CD4-positive, alpha-beta T cell treated with Interferon gamma for 1 hour (primary cell): ENCODE data around the gene SRP68.

Source experiments
- DNase-seq: peaks from one replicate; pipeline ENCODE4 v3.0.0-alpha.2; 2020

SRP68 gene

DNA sequence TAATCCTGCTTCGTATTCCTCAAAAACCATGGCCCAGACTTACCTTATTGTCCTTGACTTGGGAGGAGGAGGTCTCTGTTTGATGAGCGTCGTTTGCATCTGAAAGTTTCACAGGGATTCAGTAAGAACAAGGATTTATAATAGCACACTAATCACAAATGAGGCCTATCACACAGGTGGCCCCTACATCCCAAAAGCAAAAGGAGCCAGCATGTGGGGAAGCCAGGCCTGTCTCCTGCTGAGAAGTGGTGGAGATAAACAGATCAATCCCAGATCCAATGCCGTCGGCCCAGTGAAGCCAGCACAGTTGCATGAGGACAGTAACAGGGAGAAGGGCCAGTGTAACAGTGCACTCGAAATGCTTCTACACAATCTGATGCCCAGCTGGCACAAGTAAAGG, 31.9 kb downstream of the SRP68 start:
- no peak for DNase-seq

DNA sequence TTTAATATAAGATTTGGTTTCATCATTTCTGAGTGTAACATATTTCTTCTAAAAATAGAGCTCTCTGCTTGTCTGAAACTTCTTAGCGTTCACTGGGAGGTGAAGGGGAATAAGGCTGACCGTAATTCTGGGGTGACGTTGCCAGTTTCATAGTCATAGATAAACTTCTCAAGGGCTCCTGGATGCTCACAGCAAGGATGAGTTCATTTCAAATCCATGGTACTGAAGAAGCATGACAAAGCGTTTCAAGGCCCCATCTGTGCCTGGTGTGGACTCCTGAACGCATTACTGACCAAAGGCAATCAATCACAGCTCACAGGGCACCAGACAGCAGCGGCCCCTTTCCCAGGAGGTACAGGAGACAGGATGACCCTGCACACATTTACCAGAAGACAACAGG, 33.2 kb downstream of the SRP68 start:
- no peak for DNase-seq

DNA sequence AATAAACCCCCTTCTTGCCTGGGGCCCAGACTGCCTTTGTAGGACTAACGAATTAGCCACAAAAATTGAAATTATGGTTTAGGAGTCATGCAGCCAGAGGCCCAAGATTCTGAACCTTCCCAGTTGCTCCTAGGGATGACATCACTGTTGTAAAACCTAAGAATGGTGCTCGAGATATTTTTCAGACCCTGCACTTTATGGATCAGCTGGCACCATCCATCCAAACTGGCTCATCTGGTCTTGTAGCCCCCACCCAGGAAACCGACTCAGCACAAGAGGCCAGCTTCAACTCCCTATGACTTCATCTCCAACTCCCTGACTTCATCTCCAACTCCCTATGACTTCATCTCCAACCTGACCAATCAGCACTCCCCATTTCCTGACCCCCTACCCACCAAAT, 34.3 kb downstream of the SRP68 start:
- DNase-seq: no peak

DNA sequence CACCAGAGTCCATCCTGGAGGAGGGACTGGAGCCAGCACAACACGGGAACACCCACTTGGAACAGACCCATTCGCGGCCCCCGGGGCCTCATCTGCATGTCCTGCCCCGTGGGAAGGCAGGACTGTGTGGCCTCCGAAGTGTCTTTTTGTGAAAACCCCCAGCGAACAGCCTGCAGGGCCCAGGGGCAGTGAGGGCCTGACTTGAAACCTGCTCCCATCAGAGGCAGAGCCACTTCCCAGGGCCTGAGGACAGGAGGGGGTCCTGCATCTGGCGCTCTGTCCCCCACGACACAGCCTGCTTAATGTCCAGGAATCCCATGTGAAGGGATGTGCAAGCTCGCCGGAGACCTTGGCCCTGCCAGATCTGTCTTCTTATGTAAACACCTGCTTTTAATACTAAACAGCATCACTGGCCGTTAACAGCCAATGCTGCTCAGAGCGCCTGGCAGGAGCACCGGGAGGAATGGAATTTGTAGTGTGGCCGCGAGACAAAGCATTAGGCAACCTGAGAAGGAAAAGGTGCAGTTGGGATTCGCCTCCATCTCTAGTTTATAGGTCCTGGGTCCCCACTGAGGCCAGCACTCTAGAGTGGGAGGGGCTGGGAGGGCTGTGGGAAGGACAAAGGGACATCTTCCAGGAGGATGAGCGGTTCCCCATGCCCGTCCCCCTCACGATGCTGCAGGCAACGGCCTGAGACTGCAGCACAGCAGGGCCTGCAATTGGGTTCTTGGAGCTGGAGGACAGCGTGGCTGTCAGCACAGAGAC, 35.6 kb downstream of the SRP68 start:
- no peak for DNase-seq

DNA sequence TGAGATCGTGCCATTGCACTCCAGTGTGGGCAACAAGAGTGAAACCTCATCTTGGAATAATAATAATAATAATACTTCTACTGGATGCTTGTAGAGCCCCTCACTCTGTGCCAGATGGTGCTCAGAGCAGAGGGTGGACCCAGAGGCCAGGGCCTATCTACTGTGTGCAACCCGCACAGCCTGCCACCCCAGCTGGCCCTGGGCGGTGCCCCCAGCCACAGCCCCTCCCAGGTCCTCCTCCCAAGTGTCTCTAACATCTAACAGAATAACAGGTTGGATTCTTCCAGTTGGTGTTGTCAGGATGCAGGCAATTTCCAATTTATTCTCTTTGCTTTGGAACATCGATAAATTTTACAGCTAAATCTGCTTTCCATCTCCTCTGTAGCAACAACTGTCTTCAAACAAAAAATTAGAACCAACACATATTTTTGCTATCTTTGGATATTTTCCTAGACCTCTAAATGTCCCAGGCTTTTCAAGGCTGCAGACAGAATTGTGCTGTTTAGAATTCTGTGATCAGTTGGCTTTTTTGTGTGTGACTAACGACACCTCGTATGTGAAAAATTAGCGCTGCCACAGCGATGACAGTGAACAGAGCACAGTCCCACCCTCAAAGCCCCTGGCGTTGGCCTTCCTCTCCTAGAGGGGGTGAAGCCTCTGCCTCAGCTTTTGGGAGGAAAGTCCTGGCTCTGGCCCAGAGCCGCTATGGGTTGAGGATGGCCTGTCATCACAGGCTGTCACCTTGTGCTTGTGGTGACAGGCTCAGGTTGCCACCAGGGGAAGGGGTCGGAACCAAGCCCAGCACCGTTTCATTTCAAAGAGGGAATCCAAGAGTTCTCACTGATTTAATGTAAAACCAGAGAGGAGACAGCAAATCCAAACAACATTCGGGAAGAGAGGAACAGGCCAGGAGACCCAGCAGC, 37.6 kb downstream of the SRP68 start:
- no peak for DNase-seq

DNA sequence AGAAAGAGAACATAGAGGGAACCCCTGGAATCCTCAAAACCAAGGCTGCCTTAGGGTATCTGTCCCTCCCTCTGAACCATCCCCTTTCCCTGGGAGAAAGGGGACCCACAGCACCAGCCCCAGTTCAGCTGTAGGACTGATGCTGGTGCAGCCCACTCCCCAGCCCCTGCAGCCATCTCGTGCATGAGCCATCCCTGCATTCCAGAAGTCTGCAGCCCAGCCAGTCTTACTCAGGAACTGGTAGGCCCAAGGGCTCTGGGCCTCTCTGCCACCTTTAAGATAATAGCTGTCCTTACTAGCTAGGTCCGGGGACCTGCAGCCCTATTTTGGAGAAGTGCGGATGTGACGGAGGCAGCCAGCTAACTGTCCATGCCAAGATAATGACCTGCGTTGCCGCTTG, 39.2 kb downstream of the SRP68 start:
- DNase-seq: no peak

DNA sequence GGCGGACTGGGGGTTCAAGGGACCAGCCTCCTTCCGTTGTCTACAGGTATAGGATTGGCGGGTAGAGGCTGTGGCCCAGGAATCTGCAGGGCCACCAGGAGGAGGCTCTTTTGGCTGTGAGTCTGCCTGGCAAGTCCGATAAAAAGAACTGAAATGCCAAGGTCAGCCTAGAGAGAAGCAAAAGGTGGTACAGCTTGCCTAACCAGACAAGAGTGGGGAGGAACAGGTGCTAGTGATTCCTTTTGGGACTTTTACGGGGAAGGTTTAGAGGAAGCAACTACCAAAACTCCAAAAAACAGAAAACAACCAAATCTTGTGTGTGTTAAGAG, 39.6 kb downstream of the SRP68 start:
- DNase-seq: no peak

DNA sequence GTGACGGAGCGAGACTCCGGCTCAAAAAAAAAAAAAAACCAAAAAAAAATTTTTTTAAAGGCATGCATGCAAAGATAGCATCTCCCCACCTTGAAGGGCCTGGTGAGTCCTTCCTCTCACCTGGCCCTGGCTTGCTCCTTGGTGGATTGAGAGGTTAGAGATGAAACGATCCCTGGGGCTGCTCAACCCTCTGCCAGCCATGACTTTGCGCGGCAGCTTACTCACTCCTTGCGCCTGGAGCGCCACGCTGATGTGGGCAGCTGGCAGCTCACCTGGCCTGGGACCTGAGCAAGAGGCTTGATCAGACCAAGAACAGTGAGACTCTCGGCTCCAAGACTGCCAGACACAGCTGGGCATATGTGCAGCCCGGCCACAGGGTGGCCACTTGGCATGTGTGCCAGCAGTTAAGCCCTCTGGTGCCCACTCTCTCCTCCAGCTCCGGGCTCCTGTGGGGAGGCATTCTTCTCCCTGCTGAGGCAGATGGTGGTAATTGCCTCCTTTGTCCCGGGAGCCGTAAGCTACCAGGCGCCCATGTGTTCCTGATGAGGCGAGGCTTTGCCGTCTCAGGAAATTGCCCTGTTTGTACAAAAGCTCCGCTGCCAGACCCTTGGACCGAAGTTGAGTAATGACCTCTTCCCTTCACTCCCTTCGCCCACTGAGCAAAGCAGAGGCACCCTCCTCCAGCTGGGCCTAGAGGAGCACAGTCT, 40.1 kb downstream of the SRP68 start:
- no peak for DNase-seq

DNA sequence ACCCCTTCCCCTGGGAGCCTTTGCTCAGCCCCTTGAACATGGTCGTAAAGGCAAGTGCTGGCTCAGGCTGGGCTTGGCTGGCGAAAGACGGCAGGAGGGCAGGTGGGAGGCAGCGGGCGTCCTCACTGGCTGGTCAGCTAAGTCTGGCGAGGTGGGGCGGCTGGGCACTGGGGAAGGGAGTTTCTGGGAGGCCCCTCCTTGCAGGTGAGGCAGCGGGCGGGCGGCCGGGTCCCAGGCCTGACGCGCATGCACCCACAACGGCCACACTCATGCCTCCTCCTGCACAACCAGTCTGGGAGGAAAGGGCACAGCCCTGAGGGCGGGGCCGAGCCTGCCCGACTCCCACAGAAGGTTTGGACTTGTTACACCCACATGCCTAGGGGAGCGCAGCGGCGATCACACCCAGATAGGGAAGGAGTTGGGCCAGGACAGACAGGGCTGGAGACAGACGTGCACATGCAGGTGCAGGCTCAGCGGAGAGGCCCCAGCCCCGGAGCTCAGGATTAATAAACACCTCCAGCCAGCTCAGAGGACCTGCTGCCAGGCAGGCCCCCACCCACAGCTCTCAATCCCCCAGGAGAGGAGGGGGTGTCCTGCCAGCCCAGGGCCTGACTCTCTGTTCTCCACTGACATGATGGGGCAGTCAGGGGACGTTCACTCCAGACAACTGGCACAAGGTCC, 45.0 kb downstream of the SRP68 start, which contains the start of gene EVPL:
TSS of gene EVPL (minus strand) at position 148 of the 681 bp plus-strand sequence. CDS start at position 40, 108 bp downstream.
- DNase-seq: no peak

DNA sequence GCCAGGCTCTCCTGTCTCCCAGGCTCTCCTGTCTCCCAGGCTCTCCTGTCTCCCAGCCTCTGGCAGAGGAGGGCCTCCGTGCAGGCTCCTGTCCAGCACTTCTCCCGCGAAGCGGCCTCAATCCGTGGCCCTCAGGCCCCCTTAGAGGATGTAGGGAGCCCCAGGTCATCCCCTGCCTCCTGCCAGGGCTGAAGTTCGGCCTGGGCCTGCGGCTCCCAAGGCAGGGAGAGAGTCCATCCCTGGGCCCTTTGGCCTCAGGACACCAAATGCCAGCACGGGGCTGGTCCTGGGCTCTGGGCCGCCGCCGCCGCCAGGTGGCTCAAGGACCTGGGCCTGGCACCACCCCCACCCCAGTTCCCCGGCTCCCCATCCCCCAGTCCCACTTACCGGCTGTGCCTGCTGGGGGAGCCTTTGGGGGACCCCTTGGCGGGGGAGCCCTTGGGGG, 45.6 kb downstream of the SRP68 start:
- no peak for DNase-seq

DNA sequence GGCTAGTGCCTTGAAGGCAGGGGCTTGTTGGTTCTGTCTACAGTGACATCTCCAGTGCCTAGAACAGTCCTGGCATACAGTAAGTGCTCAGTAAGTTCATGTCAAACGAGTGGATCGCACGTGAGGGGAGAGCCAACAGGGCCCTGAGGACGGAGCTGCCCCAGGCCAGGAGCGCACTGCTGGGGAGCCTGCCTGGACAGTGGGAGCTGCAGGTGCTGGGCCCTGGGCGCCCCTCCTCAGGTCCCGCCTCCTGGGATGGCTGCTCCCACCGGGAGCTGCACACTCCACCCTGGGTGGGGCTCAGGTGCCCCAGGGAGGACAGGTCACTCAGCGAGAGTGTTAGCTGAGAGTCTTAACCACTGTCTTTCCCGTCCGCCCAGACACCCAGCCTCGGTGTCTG, 47.0 kb downstream of the SRP68 start:
- DNase-seq: no peak

DNA sequence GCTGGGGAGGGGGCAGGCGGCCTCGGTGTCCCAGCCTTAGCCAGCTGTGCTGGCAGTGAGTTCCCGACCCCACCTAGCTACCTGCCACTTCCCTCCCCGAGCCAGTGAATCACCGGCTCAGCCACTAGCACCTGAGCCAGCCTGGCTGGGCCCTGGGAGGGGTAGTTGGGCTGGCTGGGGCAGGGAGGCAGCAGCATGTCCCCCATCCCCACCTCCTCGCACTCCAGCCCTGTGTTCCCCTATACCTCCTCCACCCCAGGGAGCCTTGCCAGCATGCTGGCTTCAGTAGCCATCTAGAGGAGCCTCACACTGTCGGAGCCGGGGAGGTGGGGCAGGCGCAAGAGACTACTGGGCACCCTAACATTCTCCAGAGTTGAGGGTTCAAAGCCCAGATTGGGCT, 48.0 kb downstream of the SRP68 start:
- no peak for DNase-seq

DNA sequence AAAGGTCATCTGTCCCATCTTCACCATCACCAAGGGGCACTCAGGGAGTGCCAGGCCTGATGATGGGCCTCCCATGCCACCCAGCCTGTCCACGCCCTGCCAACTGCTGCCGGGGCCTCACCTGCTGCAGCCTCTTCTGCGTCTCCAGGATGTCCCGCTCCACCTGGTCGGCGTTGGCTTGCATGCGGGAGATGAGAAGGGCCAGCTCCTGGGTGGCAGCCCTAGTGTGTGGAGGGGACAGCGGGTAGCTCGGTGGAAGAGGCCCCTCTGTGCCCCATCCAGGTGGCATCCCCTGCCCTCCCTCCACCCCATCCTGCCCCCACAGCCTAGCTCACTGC, 48.4 kb downstream of the SRP68 start:
- DNase-seq: no peak

DNA sequence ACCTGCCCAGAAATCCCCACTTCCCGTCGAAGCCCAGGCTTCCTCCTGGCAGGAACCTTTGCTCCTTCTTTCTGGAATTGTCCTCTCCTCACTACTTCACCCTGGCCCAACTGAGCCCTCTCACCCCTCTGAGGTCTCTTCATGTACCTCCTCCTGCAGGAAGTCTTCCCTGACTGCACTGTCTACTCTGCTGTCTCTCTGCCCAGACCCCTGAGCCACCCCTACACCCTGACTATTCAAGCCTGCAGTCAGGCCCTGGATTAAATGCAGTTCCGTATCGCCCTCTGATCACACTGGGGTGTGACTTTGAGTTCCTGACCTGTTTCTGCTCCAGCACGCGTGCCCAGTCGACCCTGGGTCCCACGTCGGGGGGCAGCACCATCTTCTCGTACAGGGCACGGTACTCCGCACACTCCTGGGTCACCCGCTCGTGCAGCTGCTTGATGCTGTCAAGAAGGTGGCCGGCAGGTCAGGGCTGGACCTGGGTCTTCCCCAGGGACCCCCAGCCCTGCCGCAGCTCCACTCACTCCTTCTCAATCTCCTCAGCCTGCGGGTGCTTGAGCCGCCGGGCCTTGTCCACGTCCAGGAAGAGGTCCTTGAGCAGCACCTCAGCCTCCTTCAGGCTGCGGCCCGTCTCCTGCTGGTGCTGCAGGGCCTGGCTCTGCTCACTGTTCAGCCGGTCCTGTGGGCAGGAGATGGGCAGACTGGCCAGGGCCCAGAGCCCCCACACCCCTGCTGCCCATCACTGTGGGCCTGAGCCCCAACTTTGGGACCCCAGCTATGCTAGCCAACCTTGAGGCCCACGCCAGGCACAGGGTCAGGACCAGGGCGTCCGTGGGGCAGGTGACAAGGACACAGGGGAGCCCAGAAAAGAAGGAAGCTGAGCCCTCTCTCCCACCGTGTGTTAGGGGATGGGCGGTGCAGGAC, 49.1 kb downstream of the SRP68 start:
- no peak for DNase-seq

DNA sequence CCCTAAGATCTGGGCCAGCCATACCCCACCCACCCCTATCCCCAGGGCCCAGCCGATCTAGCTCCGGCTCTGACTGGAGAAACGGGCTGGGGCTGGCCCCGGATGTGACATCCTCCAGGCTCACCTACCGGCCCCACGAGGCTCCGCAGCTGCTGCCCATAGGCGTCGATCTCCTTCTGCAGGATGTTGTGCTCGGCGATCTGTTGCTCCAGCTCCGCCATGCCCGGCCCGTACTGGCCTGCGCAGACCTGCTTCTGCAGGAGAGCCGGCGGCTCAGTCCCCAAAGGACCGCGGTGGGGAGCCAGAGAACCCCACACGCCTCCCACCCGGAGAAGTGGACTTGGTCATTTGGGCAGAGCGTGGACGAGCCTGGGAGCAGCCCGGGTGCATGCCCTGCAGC, 50.0 kb downstream of the SRP68 start:
- no peak for DNase-seq

DNA sequence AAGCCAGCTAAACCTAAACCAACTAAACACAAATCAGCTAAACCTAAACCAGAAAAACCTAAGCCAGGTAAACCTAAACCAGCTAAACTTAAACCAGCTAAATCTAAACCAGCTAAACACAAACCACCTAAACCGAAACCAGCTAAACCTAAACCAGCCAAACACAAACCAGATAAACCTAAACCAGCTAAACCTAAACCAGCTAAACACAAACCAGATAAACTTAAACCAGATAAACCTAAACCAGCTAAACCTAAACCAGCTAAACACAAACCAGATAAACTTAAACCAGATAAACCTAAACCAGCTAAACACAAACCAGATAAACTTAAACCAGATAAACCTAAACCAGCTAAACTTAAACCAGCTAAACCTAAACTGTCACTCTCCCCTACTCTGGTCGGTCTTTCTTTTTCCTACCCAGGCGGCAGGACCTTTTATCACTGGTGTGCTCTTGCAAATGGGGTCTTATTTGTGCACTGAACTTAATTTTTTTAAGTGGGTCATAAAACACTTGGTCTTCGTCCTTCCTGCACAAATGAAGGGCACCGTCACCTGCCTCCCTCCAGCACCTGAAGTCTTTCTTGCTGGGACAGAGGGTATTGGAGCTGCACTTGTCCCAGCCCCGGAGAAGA, 52.4 kb downstream of the SRP68 start:
- no peak for DNase-seq

DNA sequence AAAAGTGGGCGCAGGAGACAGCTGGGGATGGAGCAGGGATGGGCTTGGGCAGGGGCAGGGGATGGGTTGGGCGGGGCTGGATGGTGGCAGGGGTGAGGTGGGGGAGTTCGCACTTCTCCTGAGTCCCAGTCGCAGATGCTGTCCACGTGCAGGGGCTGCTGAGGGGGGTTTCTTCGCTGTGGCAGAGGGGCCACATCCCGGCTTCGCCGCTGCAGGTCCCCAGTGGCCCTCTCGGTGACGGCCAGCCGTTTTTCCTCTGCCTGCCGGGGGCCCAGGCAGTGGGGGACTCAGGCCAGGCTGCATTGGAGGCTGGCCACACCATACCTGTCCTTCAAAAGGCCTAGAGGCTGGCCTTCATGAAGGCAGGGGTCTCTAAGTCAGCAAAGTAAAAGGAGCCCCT, 53.5 kb downstream of the SRP68 start:
- no peak for DNase-seq

DNA sequence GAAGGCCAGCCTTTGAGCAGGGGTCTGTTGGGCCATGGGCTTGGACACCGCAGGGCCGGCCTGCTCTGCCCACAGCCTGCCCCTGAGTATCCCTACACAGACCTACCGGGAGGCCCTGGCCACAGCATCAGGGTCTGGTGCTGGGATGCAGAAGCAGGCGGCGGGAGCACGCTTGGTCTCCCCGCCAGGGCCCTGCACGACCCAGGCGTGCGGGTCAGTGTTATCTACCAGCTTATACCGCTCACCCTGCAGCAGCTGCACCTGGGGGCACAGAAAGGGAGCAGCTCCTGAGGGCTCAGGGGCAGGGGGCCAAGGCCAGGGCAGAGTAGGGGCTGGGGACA, 54.0 kb downstream of the SRP68 start:
- no peak for DNase-seq

DNA sequence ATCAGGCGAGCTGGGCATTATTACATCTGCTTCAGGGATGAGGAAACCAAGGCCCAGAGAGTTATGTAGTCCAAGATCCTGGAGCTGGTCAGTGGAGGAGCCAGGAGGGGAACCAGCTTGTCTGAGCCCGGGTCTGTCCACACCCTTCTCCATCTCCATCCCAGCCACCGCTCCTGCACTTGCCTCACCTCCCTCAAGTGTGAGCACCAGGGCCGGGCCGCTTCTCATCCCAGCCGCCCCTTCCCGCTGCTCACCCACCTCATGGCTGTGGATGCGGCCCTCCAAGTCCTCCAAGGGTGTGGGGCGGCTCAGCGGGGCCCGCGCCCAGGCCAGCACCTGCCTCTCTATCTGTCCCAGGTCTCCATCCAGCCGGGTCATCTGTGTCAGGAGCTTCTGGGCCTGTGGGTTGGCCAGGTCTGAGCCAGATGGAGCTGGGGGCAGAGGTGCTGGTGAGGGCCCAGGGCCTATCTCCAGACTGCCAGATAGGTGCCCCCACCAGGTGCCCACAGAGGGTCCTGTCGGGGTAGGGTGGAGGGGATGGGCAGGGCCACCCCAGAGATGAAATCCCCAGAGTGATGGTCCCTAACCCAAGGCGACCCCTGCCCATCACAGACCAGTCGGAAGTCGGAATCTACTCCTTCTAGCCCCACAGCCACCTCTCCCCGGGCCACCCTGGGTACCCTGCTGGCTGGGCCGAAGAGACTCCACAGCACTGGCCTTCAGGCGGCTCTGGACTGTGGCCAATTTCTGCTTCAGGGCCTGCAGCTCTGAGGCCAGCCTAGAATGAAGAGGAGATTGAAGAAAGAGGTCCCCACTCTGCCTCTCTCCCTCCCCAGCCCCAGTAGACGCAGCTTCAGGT, 54.6 kb downstream of the SRP68 start:
- no peak for DNase-seq

DNA sequence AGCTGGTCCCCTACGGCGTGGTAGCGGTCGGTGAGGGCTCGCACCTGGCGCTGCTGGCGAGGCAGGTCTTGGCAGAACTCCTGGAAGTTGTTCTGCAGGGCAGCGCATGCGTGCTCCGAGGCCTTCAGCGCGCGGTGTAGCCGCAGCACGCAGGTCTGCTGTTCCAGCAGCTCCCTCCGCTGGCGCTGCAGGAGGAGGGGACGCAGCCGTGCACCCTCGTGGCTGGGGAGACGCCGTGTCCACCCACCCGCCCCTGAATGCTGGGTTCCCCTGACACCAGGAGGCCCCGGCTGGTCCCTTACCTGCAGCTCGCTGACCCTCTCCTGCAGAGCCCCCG, 57.4 kb downstream of the SRP68 start:
- no peak for DNase-seq
